ENCODE results near the gene NPSR1. TPM values are rescaled to one million over a fixed set of nuclear protein-coding genes. Genes with fewer than 3 reads are reported as not detected.

NPSR1 gene
- total RNA-seq, 1 experiment from 2014 or later, result not detected

GRCh38 chr7:34772296-34772938 is 114.4 kb downstream of the NPSR1 start:
- no peaks in the 10 kb centered on the region; a peak in 1 of 5 replicates for H3K9me3 Mint-ChIP-seq

More at GRCh38 chr7:34772296-34772938, 114.4 kb downstream of the NPSR1 start:
- Mint-ChIP-seq H3K27me3 (ENCODE audit: low read depth) (peaks cover 2% of the 10 kb centered on the region; the same call in 1 of the 2 replicates), H3K27ac (no peak overlapping the region), H3K36me3 (ENCODE audit: insufficient read depth in 1 of 3, low read depth in 3 of 3) (no peaks in the 10 kb centered on the region), H3K4me3 (no peak overlapping the region), H3K4me1 (peaks cover 4 to 7% of the 10 kb centered on the region in 2 experiments)
- no peak overlapping the region for H3K9ac ChIP-seq (ENCODE audit: extremely low read depth, insufficient read length, low read length)
- H3K23ac ChIP-seq (ENCODE audit: insufficient read length, low read depth, low read length), result no peak overlapping the region
- H3K4me1 ChIP-seq (ENCODE audit: insufficient read depth, low read length), result peaks cover 5% of the 10 kb centered on the region; the same call in 1 of the 2 replicates
- H2BK12ac ChIP-seq (ENCODE audit: insufficient read length, low read depth, low read length), result no peak overlapping the region
- H4K91ac ChIP-seq (ENCODE audit: insufficient read length, low read depth, low read length), result no peak overlapping the region
- no peak overlapping the region for H2BK5ac ChIP-seq (ENCODE audit: insufficient read length, low read length)
- no peaks in the 10 kb centered on the region for H3K79me2 ChIP-seq (ENCODE audit: insufficient read depth, low read length)
- no peak overlapping the region for H4K8ac ChIP-seq (replicated peaks; ENCODE audit: insufficient read length, low read depth, low read length)
- no peaks in the 10 kb centered on the region for H3K79me1 ChIP-seq (ENCODE audit: insufficient read depth, low read depth, low read length, poor library complexity, severe bottlenecking)
- no peak overlapping the region for H2BK120ac ChIP-seq (ENCODE audit: low read depth, low read length, poor library complexity, severe bottlenecking)
- no peaks in the 10 kb centered on the region for H3K23me2 ChIP-seq (ENCODE audit: insufficient read length, low read depth, low read length, poor library complexity, severe bottlenecking)
- H2BK20ac ChIP-seq (ENCODE audit: low read depth, low read length, poor library complexity, severe bottlenecking), result no peak overlapping the region
- H2AK5ac ChIP-seq (ENCODE audit: insufficient read length, low read length), result no peak overlapping the region
- no peaks in the 10 kb centered on the region for H3K9me3 ChIP-seq (ENCODE audit: control insufficient read depth, low read depth, low read length)
- H2AFZ ChIP-seq (ENCODE audit: low read length), result no peak overlapping the region
- H3K56ac ChIP-seq (ENCODE audit: insufficient read length, low read depth, low read length), result no peak overlapping the region
- H3K4ac ChIP-seq (ENCODE audit: low read depth, low read length), result no peak overlapping the region
- H3K27me3 ChIP-seq (ENCODE audit: insufficient read depth, low read length), result no peaks in the 10 kb centered on the region
- H4K5ac ChIP-seq (ENCODE audit: insufficient read length, low read depth, low read length), result no peak overlapping the region
- no peak overlapping the region for H3K27ac ChIP-seq (ENCODE audit: insufficient read length, low read depth, low read length)
- no peak overlapping the region for H2BK15ac ChIP-seq (ENCODE audit: low read depth, low read length)
- H3K18ac ChIP-seq (ENCODE audit: insufficient read length, low read depth, low read length), result no peak overlapping the region
- no peak overlapping the region for H3K4me2 ChIP-seq (ENCODE audit: insufficient read depth, insufficient read length, low read length)
- no peak overlapping the region for H3K14ac ChIP-seq (ENCODE audit: insufficient read depth, low read length)
- H3T11ph ChIP-seq (ENCODE audit: low read length), result no peak overlapping the region
- DNase-seq, result no peak
- no peaks in the 10 kb centered on the region for H4K20me1 ChIP-seq (ENCODE audit: control insufficient read depth, insufficient read depth, insufficient read length)
- TF ChIP-seq CTCF (conservative IDR thresholded peaks at IDR 0.05), result no peak
